GM12878 (cell line): ENCODE data around the gene TSSK3. TPM values are rescaled to one million over a fixed set of nuclear protein-coding genes. Genes with fewer than 3 reads are reported as not detected.

Source experiments
- HDAC6 ChIP-seq: fragments of 200-600 bp; sonication (generic); IDR thresholded peaks from one replicate; pipeline ENCODE4 v1.8.0; 2017; ENCODE audit warnings: antibody characterized with exemption; ENCODE audit not compliant: unreplicated experiment
- HDGF ChIP-seq: fragments of 450-650 bp; IDR thresholded peaks from 2 replicates; pipeline ENCODE4 v1.6.1; 2016; ENCODE audit warnings: antibody characterized with exemption
- KDM1A ChIP-seq: fragments of 200-600 bp; sonication (generic); IDR thresholded peaks from 2 replicates; pipeline ENCODE4 v1.6.1; 2016; ENCODE audit warnings: borderline replicate concordance
- NKRF ChIP-seq: fragments of 450-650 bp; conservative IDR thresholded peaks from 2 replicates; pipeline ENCODE4 v1.6.1; 2017; ENCODE audit warnings: mild to moderate bottlenecking, moderate library complexity
- SMAD5 ChIP-seq: IDR thresholded peaks from 2 replicates; pipeline ENCODE4 v1.6.1; 2016; ENCODE audit warnings: antibody characterized with exemption, low read depth
- TBL1XR1 ChIP-seq: IDR thresholded peaks from 2 replicates; pipeline ENCODE4 v1.6.1; 2012; ENCODE audit warnings: low read depth, low read length, improper control_type of control experiment
- TCF12 ChIP-seq: IDR thresholded peaks from 2 replicates; pipeline ENCODE4 v1.6.1; 2011; ENCODE audit warnings: low read depth, mild to moderate bottlenecking, low read length
- USF2 ChIP-seq: IDR thresholded peaks from 2 replicates; pipeline ENCODE4 v1.6.1; 2011; ENCODE audit warnings: low read depth, low read length, improper control_type of control experiment, borderline replicate concordance
- ZNF207 ChIP-seq: fragments of 450-650 bp; IDR thresholded peaks from 2 replicates; pipeline ENCODE4 v1.6.1; 2014; ENCODE audit warnings: antibody characterized with exemption, mild to moderate bottlenecking, borderline replicate concordance
- ZNF384 ChIP-seq: IDR thresholded peaks from 2 replicates; pipeline ENCODE4 v1.6.1; 2012; ENCODE audit warnings: low read depth, mild to moderate bottlenecking, low read length, improper control_type of control experiment, borderline replicate concordance
- ZNF622 ChIP-seq: fragments of 450-650 bp; IDR thresholded peaks from 2 replicates; pipeline ENCODE4 v1.6.1; 2017; ENCODE audit warnings: mild to moderate bottlenecking, inconsistent platforms
- polyA plus RNA-seq, 11 experiments: library from polyadenylated mRNA; depleted of rRNA in 4 of 11; unstranded in 6 of 11; stranded (reverse) in 5 of 11; fragments of >200 nt; fragmentation: Nextera tagmentation in 4 of 11; fragmentation: Illumina TruSeq in 1 of 11; extraction: Ambion mirVana in 4 of 11; extraction: Trizol in 1 of 11; gene quantifications; 1 replicate in 1 of 11; 2 replicates in 10 of 11; pipeline versions ENCODE4 v1.2.1 to v1.2.3, GENCODE V29; 2011 to 2016; ENCODE audit warnings: inconsistent platforms in 2 of 11, missing spikeins in 2 of 11, low read depth in 1 of 11
- total RNA-seq, 4 experiments: library from RNA; depleted of rRNA in 3 of 4; stranded (reverse); fragments of >200 nt in 3 of 4; fragmentation: Illumina TruSeq in 1 of 4; extraction: Trizol in 1 of 4; gene quantifications; 2 replicates each; pipeline versions ENCODE4 v1.2.1 to v1.2.3, GENCODE V29; 2013 to 2021
- TF ChIP-seq, protein P1 (sequence below): fragments of 450-650 bp; IDR thresholded peaks from 2 replicates; pipeline ENCODE4 v1.6.1; 2017; ENCODE audit warnings: borderline replicate concordance

TSSK3 gene
- total and polyA plus RNA-seq, 10 of the 15 experiments (the other 5 are each of a cell fraction or from before 2014, with no cell fraction given): 0.42 to 0.82 (median 0.60) TPM

DNA sequence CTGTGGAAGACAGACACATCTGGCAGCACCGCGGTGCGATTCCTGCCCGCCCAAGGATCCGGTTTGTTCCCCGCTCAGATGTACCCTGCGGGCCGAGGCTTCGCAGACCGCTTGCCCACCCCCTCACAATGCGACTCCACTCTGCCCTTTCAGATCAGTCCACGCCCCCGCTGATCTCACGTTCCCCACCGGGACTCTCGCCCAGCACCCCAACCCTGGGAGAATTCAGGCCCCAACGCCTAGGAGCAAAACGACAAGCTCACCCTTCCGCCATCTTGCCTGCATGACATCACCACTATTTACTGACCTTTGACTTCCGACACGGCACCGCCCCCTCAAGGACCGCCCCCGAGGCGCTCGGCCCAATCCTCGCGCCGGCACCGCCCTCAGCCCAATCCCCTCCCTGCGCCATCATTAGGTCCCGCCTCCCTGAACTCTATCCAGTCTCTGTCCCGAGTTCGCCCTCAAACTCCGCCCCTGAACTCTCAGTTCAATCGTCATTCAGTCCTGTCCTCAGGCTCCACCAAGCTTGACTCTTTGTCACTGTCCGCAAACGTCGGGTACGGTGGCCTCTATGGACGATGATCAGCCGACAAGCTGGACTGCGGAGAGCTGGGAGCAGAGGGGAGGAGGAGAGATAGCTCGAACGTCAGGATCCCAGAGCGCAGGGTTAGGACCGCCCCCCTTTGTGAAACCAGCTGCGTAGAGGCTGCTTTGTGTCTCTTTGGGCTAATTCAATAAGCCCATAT lies 32.0 kb downstream of the TSSK3 start, which contains the start of gene BSDC1 (continued):
- TF ChIP-seq KDM1A (no peak), TBL1XR1 (peak; percentile 55; the same call in 1 of the 2 replicates), ZNF207 (peak; percentile 71), SMAD5 (0 out of 2 replicates have a peak, but pooled peaks have one; percentile 59), HDGF (peak; percentile 100), ZNF384 (no peak), ZNF622 (peak; percentile 53), TCF12 (peak; percentile 17; the same call in 1 of the 2 replicates), USF2 (no peak), NKRF (peak; percentile 57; the same call in 1 of the 2 replicates), HDAC6 (no peak)
- TF ChIP-seq, protein P1, sequence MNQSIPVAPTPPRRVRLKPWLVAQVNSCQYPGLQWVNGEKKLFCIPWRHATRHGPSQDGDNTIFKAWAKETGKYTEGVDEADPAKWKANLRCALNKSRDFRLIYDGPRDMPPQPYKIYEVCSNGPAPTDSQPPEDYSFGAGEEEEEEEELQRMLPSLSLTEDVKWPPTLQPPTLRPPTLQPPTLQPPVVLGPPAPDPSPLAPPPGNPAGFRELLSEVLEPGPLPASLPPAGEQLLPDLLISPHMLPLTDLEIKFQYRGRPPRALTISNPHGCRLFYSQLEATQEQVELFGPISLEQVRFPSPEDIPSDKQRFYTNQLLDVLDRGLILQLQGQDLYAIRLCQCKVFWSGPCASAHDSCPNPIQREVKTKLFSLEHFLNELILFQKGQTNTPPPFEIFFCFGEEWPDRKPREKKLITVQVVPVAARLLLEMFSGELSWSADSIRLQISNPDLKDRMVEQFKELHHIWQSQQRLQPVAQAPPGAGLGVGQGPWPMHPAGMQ: no peak
